NCI-H146 treated with DMSO at 0.1 percent for 48 hours (cell line): ENCODE results near the gene ANKRD13D.

ENCODE experiments used
- DNase-seq: peaks from one replicate; lab custom pipeline; 2025; ENCODE audit not compliant: unreplicated experiment; lab: John Stamatoyannopoulos, UW

The ANKRD13D gene

GRCh38 chr11:67261946-67262681 lies 27.0 kb upstream of the ANKRD13D start:
- DNase-seq: peak; percentile 22

GRCh38 chr11:67262731-67263675 lies 26.1 kb upstream of the ANKRD13D start:
- peak; percentile 82 for DNase-seq

- no peak for DNase-seq
Measured at GRCh38 chr11:67264260-67264659, 24.8 kb upstream of the ANKRD13D start.

GRCh38 chr11:67264877-67265632 lies 24.0 kb upstream of the ANKRD13D start:
- DNase-seq: no peak

GRCh38 chr11:67265633-67266448 lies 23.3 kb upstream of the ANKRD13D start:
- DNase-seq: peak; percentile 10

GRCh38 chr11:67266449-67267187 lies 22.5 kb upstream of the ANKRD13D start, which contains the start of gene GRK2:
GRK2 (plus strand) TSS chr11:67266473; CDS start chr11:67266700, 227 bp downstream.
- DNase-seq: peak; percentile 33

GRCh38 chr11:67267188-67268080 lies 21.7 kb upstream of the ANKRD13D start:
- DNase-seq: no peak

GRCh38 chr11:67268081-67268961 lies 20.8 kb upstream of the ANKRD13D start:
- no peak for DNase-seq

GRCh38 chr11:67268962-67269268 lies 20.2 kb upstream of the ANKRD13D start:
- no peak for DNase-seq

- DNase-seq: no peak
Measured at GRCh38 chr11:67269401-67270255, 19.5 kb upstream of the ANKRD13D start.

- DNase-seq: no peak
Measured at GRCh38 chr11:67270256-67271204, 18.6 kb upstream of the ANKRD13D start.

GRCh38 chr11:67271205-67271540 lies 17.9 kb upstream of the ANKRD13D start:
- DNase-seq: no peak

- no peak for DNase-seq
Measured at GRCh38 chr11:67271541-67272284, 17.4 kb upstream of the ANKRD13D start.

- no peak for DNase-seq
Measured at GRCh38 chr11:67272327-67273259, 16.5 kb upstream of the ANKRD13D start.
